Fibroblast of villous mesenchyme (primary cell): Measurements from ENCODE around the gene SEMA3G. TPM values are rescaled to one million over a fixed set of nuclear protein-coding genes. Genes with fewer than 3 reads are reported as not detected.

ENCODE experiments used
- DNase-seq: peaks from one replicate; pipeline ENCODE4 v3.0.0-alpha.2; 2010; ENCODE audit warnings: low read depth
- H3K4me3 ChIP-seq: 2 replicates; pipeline ENCODE4 v1.5.1; 2011; ENCODE audit warnings: low read depth, mild to moderate bottlenecking, low read length
- CTCF ChIP-seq: IDR thresholded peaks from 2 replicates; pipeline ENCODE4 v1.5.1; 2012; ENCODE audit warnings: low read depth, mild to moderate bottlenecking, low read length; ENCODE audit not compliant: insufficient read depth
- total RNA-seq: library from RNA; depleted of rRNA; stranded (reverse); fragments of >200 nt; gene quantifications from 2 replicates; pipeline ENCODE4 v1.2.3, GENCODE V29; 2012

Gene SEMA3G
- total RNA-seq, 1 donor: not detected

GRCh38 chr3:52399593-52399992 lies 45.3 kb downstream of the SEMA3G start:
- DNase-seq: no peak
- TF ChIP-seq CTCF: no peak
- no peak overlapping the region for H3K4me3 ChIP-seq

- no peak for TF ChIP-seq CTCF
- no peak overlapping the region for H3K4me3 ChIP-seq
- DNase-seq: no peak
Measured at GRCh38 chr3:52399131-52399530, 45.8 kb downstream of the SEMA3G start.

GRCh38 chr3:52398670-52399081 lies 46.2 kb downstream of the SEMA3G start:
- DNase-seq: no peak
- H3K4me3 ChIP-seq: no peak overlapping the region
- no peak for TF ChIP-seq CTCF

- DNase-seq: no peak
- H3K4me3 ChIP-seq: no peak overlapping the region
- no peak for TF ChIP-seq CTCF
Measured at GRCh38 chr3:52397676-52398399, 47.1 kb downstream of the SEMA3G start.

GRCh38 chr3:52396907-52397591 lies 47.9 kb downstream of the SEMA3G start:
- no peak for DNase-seq
- no peak for TF ChIP-seq CTCF
- no peak overlapping the region for H3K4me3 ChIP-seq

- DNase-seq: no peak
- H3K4me3 ChIP-seq: no peak overlapping the region
- no peak for TF ChIP-seq CTCF
Measured at GRCh38 chr3:52396011-52396906, 48.6 kb downstream of the SEMA3G start.
